Psoas muscle (tissue), 8 donors: ENCODE data around the gene STK39. TPM values are rescaled to one million over a fixed set of nuclear protein-coding genes. Genes with fewer than 3 reads are reported as not detected.

Source experiments
- ATAC-seq, 4 donors: fragments of 200-7000 bp; cut with Tn5 transposase; one replicate each; pipeline ENCODE4 v1.9.1; 2020; ENCODE audit warnings: moderate library complexity in 3 of 4, mild to moderate bottlenecking in 2 of 4
- DNase-seq, 2 donors: peaks; one replicate each; pipeline ENCODE4 v3.0.0-alpha.2; 2020
- H3K27ac ChIP-seq: fragments of 200-600 bp; one replicate; pipeline ENCODE4 v1.8.0; 2022
- H3K27me3 ChIP-seq, 3 donors: fragments of 200-600 bp in 1 of 3; one replicate each; pipeline versions ENCODE4 v1.6.1 to v1.8.0; 2013 to 2022; ENCODE audit warnings: low read length in 2 of 3, mild to moderate bottlenecking in 2 of 3, moderate library complexity in 1 of 3; ENCODE audit not compliant: insufficient read depth in 3 of 3
- H3K36me3 ChIP-seq, 2 donors: fragments of 200-600 bp in 1 of 2; one replicate each; pipeline versions ENCODE4 v1.6.1 to v1.8.0; 2013 to 2022; ENCODE audit warnings: low read depth in 1 of 2, mild to moderate bottlenecking in 1 of 2, moderate library complexity in 1 of 2; ENCODE audit not compliant: insufficient read depth in 1 of 2
- H3K4me1 ChIP-seq: fragments of 200-600 bp; one replicate; pipeline ENCODE4 v1.8.0; 2022
- H3K4me3 ChIP-seq: fragments of 200-600 bp; one replicate; pipeline ENCODE4 v1.8.0; 2022; ENCODE audit warnings: mild to moderate bottlenecking
- H3K9me3 ChIP-seq: fragments of 200-600 bp; one replicate; pipeline ENCODE4 v1.8.0; 2022
- WGBS, 3 donors: extraction: QIAGEN DNeasy Blood & Tissue Kit; methylation state at CpG; one replicate each; pipeline versions ENCODE4 v1.1.6 to v1.1.7; 2013; 5-methylcytosine and 5-hydroxymethylcytosine counted together
- intact Hi-C, 2 donors: fragments of 100-400 bp; cut with DNase I; formaldehyde crosslinking; loops; one replicate each; pipeline versions ENCODE4 v1.11.0 to v1.14.2; 2022
- polyA plus RNA-seq, 3 donors: library from polyadenylated mRNA; stranded (reverse); fragments of 200-250 nt; gene quantifications; one replicate each; pipeline ENCODE4 v1.2.3, GENCODE V29; 2013
- total RNA-seq, 4 donors: library from RNA; stranded (reverse); fragmentation: NEBNext Ultra II Directional in 2 of 4; extraction: Animal tissue kit (Norgen Biotek cat#: 25700) in 2 of 4; gene quantifications; one replicate each; pipeline versions ENCODE4 v1.2.1 to v1.2.4, GENCODE V29; 2021 to 2023
- TF ChIP-seq, protein P1 (sequence below): fragments of 200-600 bp; IDR thresholded peaks from one replicate; pipeline ENCODE4 v1.8.0; 2022; ENCODE audit warnings: antibody characterized with exemption
- donor health status: healthy with polysubstance abuse.
- donor health status: DM: no; HTN: no; CAD: no; lungs with moderate emphysema.
- donor health status: Bipolar disorder and iron deficiency.
- donor health status: healthy.
- donor health status: DM: yes; HTN: yes; CAD: no.
- donor health status: DM: no; HTN: no; CAD: no.
- donor health status: DM: no; HTN: no; CAD: no.
- donor health status: DM: yes; HTN: yes; CAD: no.

The STK39 gene
- total and polyA plus RNA-seq, 7 donors: 2.3 to 10.0 (median 4.9) TPM

DNA sequence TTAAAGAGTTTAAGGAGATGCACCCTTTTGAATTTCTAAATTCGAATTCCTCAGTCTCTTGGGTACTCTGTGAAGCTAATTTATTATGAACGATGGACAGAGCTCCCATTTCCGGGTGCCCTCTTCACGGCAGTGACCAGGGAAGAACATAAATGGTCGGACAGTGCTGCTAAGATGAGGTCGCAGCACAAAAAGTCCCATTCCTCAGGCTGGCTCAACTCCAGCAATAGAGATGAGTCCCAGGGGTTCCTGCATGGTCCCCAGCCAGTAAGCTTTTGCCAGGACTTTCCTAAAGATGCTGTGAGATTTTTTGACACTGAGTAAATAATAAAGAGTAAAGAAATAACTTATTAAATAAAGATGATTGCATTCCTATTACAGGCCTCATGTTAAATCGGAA is 43.0 kb upstream of the STK39 start:
- Histone ChIP-seq H3K36me3 (no peaks in the 10 kb centered on the region), H3K4me1 (no peaks in the 10 kb centered on the region), H3K9me3 (no peaks in the 10 kb centered on the region), H3K27me3 (no peaks in the 10 kb centered on the region), H3K27ac (no peak overlapping the region), H3K4me3 (no peak overlapping the region)
- no peak for ATAC-seq
- TF ChIP-seq, protein P1, sequence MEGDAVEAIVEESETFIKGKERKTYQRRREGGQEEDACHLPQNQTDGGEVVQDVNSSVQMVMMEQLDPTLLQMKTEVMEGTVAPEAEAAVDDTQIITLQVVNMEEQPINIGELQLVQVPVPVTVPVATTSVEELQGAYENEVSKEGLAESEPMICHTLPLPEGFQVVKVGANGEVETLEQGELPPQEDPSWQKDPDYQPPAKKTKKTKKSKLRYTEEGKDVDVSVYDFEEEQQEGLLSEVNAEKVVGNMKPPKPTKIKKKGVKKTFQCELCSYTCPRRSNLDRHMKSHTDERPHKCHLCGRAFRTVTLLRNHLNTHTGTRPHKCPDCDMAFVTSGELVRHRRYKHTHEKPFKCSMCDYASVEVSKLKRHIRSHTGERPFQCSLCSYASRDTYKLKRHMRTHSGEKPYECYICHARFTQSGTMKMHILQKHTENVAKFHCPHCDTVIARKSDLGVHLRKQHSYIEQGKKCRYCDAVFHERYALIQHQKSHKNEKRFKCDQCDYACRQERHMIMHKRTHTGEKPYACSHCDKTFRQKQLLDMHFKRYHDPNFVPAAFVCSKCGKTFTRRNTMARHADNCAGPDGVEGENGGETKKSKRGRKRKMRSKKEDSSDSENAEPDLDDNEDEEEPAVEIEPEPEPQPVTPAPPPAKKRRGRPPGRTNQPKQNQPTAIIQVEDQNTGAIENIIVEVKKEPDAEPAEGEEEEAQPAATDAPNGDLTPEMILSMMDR: no peak
- WGBS, 3 donors: 50 to 59% (median 56%) methylated on average over 7 of the region's 7 CpGs
- intact Hi-C loops: no loop called here
- DNase-seq: no peak

- H3K27me3 ChIP-seq: no peaks in the 10 kb centered on the region
- no peak for ATAC-seq
- TF ChIP-seq, protein P1: no peak
- H3K4me3 ChIP-seq: no peak overlapping the region
- 77 to 83% (median 81%) methylated on average over 6 of the region's 6 CpGs for WGBS, 3 donors
- no peak overlapping the region for H3K27ac ChIP-seq
- intact Hi-C loops: no loop called here
- H3K36me3 ChIP-seq: no peaks in the 10 kb centered on the region
- DNase-seq: no peak
- no peaks in the 10 kb centered on the region for H3K4me1 ChIP-seq
- H3K9me3 ChIP-seq: no peaks in the 10 kb centered on the region
Measured at GRCh38 chr2:168289880-168290279, 42.5 kb upstream of the STK39 start.

- Histone ChIP-seq H3K9me3 (no peaks in the 10 kb centered on the region), H3K36me3 (no peaks in the 10 kb centered on the region), H3K4me1 (no peaks in the 10 kb centered on the region), H3K27me3 (no peaks in the 10 kb centered on the region), H3K4me3 (no peak overlapping the region), H3K27ac (no peak overlapping the region)
- intact Hi-C loops: no loop called here
- ATAC-seq (no peak), DNase-seq (no peak)
- TF ChIP-seq, protein P1: no peak
- 50 to 92% (median 73%) methylated on average over 2 of the region's 2 CpGs for WGBS, 3 donors
Measured at GRCh38 chr2:168286535-168286934, 39.1 kb upstream of the STK39 start.

- Histone ChIP-seq H3K27ac (no peak overlapping the region), H3K4me1 (no peaks in the 10 kb centered on the region), H3K36me3 (no peaks in the 10 kb centered on the region), H3K27me3 (peaks cover 0 to 1% (median 0%) of the 10 kb centered on the region in 3 donors), H3K9me3 (no peaks in the 10 kb centered on the region), H3K4me3 (no peak overlapping the region)
- intact Hi-C loops: no loop called here
- WGBS, 3 donors: 59 to 80% (median 68%) methylated on average over 5 of the region's 5 CpGs
- DNase-seq (no peak), ATAC-seq (no peak)
- TF ChIP-seq, protein P1: no peak
Measured at GRCh38 chr2:168278424-168278888, 31.1 kb upstream of the STK39 start.

- Histone ChIP-seq H3K27ac (no peak overlapping the region), H3K4me3 (no peak overlapping the region), H3K9me3 (no peaks in the 10 kb centered on the region), H3K27me3 (peaks cover 0 to 1% (median 0%) of the 10 kb centered on the region in 3 donors), H3K4me1 (no peaks in the 10 kb centered on the region), H3K36me3 (no peaks in the 10 kb centered on the region)
- TF ChIP-seq, protein P1: no peak
- WGBS, 3 donors: 89 to 95% (median 93%) methylated on average over 3 of the region's 3 CpGs
- ATAC-seq: no peak
- no peak for DNase-seq
- intact Hi-C loops: no loop called here
Measured at GRCh38 chr2:168277276-168277675, 29.9 kb upstream of the STK39 start.
